HepG2 (cell line): ENCODE measurements around the gene CREBBP. TPM values are rescaled to one million over a fixed set of nuclear protein-coding genes. Genes with fewer than 3 reads are reported as not detected.

Experiments
- ATAC-seq: fragments of 200-7000 bp; cut with Tn5 transposase; 3 replicates; pipeline ENCODE4 v1.9.1; 2020; ENCODE audit warnings: mild to moderate bottlenecking, moderate library complexity
- BruUV-seq: library from RNA; stranded (reverse); fragments of 400-500 nt; replicated peaks from 2 replicates; lab custom pipeline; 2021; lab: Mats Ljungman, UMichigan
- CTCF ChIA-PET: fragments of 300-600 bp; formaldehyde crosslinking; extraction: SDS; loops from one replicate; lab custom pipeline; 2021; ENCODE audit warnings: low total read pairs, inconsistent platforms, low intra/inter-chr PET ratio; lab: Yijun Ruan, JAX
- POLR2A ChIA-PET: fragments of 350-600 bp; sonication (Branson Sonifier 250); formaldehyde crosslinking; loops from one replicate; lab custom pipeline; 2020; ENCODE audit warnings: antibody characterized with exemption, inconsistent platforms; lab: Yijun Ruan, JAX
- DNase-seq: peaks from one replicate; pipeline ENCODE4 v3.0.0-alpha.2; 2015; ENCODE audit warnings: low spot score
- FAIRE-seq: peaks from 3 replicates; lab custom pipeline; 2011; peaks lifted over from hg19 to GRCh38; lab: Jason Lieb, UNC
- H2AFZ ChIP-seq: one replicate; pipeline ENCODE4 v1.6.1; 2011; ENCODE audit warnings: low read length, inconsistent platforms
- H3K27ac ChIP-seq: fragments of 300-600 bp; 3 replicates; pipeline ENCODE4 v1.8.0; 2011; ENCODE audit warnings: mixed run types, mild to moderate bottlenecking, mixed read lengths, low read length, inconsistent platforms; ENCODE audit not compliant: insufficient read depth; ENCODE audit errors: extremely low read length
- H3K27me3 ChIP-seq, 2 experiments: fragments of 200-600 bp in 1 of 2; 2 replicates in 1 of 2; 3 replicates in 1 of 2; pipeline versions ENCODE4 v1.6.0 to v1.8.0; 2011; ENCODE audit warnings: low read length in 2 of 2, mild to moderate bottlenecking in 2 of 2, moderate library complexity in 2 of 2, inconsistent platforms in 1 of 2; ENCODE audit not compliant: insufficient read depth in 2 of 2, control insufficient read depth in 1 of 2
- H3K36me3 ChIP-seq, 2 experiments: fragments of 200-600 bp in 1 of 2; replicated peaks in 1 of 2; 2 replicates in 1 of 2; 3 replicates in 1 of 2; pipeline versions ENCODE4 v1.5.1 to v1.8.0; 2011; ENCODE audit warnings: low read length in 2 of 2, inconsistent platforms in 1 of 2; ENCODE audit not compliant: insufficient read depth in 2 of 2, control insufficient read depth in 1 of 2
- H3K4me1 ChIP-seq: 2 replicates; pipeline ENCODE4 v1.5.1; 2012; ENCODE audit warnings: low read length, inconsistent platforms; ENCODE audit not compliant: insufficient read depth
- H3K4me2 ChIP-seq: 2 replicates; pipeline ENCODE4 v1.6.0; 2011; ENCODE audit warnings: low read depth, low read length, inconsistent platforms
- H3K4me3 ChIP-seq, 3 experiments: fragments of 200-600 bp in 1 of 3; sonication (generic), shearing (Covaris generic) in 1 of 3; replicated peaks in 1 of 3; 2 replicates each; pipeline ENCODE4 v1.5.1; 2011 to 2016; ENCODE audit warnings: low read length in 3 of 3, inconsistent platforms in 2 of 3, low read depth in 2 of 3, mild to moderate bottlenecking in 2 of 3, control low read depth in 1 of 3, mixed read lengths in 1 of 3; ENCODE audit not compliant: insufficient read depth in 1 of 3
- H3K79me2 ChIP-seq: one replicate; pipeline ENCODE4 v1.6.1; 2011; ENCODE audit warnings: low read length, inconsistent platforms; ENCODE audit not compliant: insufficient read depth
- H3K9ac ChIP-seq: 2 replicates; pipeline ENCODE4 v1.6.0; 2011; ENCODE audit warnings: mild to moderate bottlenecking, low read depth, low read length, inconsistent platforms; ENCODE audit not compliant: insufficient read depth
- H3K9me3 ChIP-seq: 2 replicates; pipeline ENCODE4 v1.5.1; 2012; ENCODE audit warnings: mild to moderate bottlenecking, low read length
- H4K20me1 ChIP-seq: 2 replicates; pipeline ENCODE4 v1.6.0; 2011; ENCODE audit warnings: inconsistent platforms, mild to moderate bottlenecking, low read length, moderate library complexity; ENCODE audit not compliant: insufficient read depth
- ATF4 ChIP-seq, 2 experiments: fragments of 450-650 bp in 1 of 2; sonication (generic) in 1 of 2; formaldehyde crosslinking; IDR thresholded peaks; 2 replicates each; pipeline versions ENCODE4 v1.5.0 to v1.8.0; 2020 to 2022; ENCODE audit warnings: mild to moderate bottlenecking in 1 of 2, missing genetic modification reagents in 1 of 2
- JUNB ChIP-seq: sonication (generic); formaldehyde crosslinking; IDR thresholded peaks from 2 replicates; pipeline ENCODE4 v1.8.0; 2022; ENCODE audit warnings: missing genetic modification reagents, mild to moderate bottlenecking, borderline replicate concordance
- KDM5A ChIP-seq: fragments of 200-600 bp; sonication (generic); IDR thresholded peaks from 2 replicates; pipeline ENCODE4 v1.7.0; 2018; ENCODE audit warnings: antibody characterized with exemption, mild to moderate bottlenecking, low read length, borderline replicate concordance
- POGZ ChIP-seq: sonication (generic); formaldehyde crosslinking; IDR thresholded peaks from 2 replicates; pipeline ENCODE4 v1.4.0; 2020; ENCODE audit warnings: mild to moderate bottlenecking, missing genetic modification reagents
- PREB ChIP-seq: sonication (generic); formaldehyde crosslinking; IDR thresholded peaks from 2 replicates; pipeline ENCODE4 v1.4.0; 2020; ENCODE audit warnings: missing genetic modification reagents
- SNRNP70 ChIP-seq: fragments of 200-400 bp; formaldehyde crosslinking; IDR thresholded peaks from 2 replicates; pipeline ENCODE4 v1.6.1; 2017; ENCODE audit warnings: mild to moderate bottlenecking, low read depth, low read length, moderate library complexity
- TOE1 ChIP-seq: sonication (generic); formaldehyde crosslinking; IDR thresholded peaks from 2 replicates; pipeline ENCODE4 v1.4.0; 2020; ENCODE audit warnings: mild to moderate bottlenecking, missing genetic modification reagents
- ZC3H13 ChIP-seq: sonication (generic); formaldehyde crosslinking; IDR thresholded peaks from 2 replicates; pipeline ENCODE4 v1.8.1; 2023; ENCODE audit warnings: mild to moderate bottlenecking, missing genetic modification reagents, moderate library complexity
- ZHX2 ChIP-seq, 2 experiments: sonication (generic) in 1 of 2; formaldehyde crosslinking in 1 of 2; IDR thresholded peaks; 2 replicates each; pipeline versions ENCODE4 v1.6.1 to v1.9.0; 2014 to 2022; ENCODE audit warnings: antibody characterized with exemption in 1 of 2, borderline replicate concordance in 1 of 2, inconsistent platforms in 1 of 2, low read depth in 1 of 2, missing genetic modification reagents in 1 of 2
- ZNF556 ChIP-seq: sonication (generic); formaldehyde crosslinking; IDR thresholded peaks from 2 replicates; pipeline ENCODE4 v1.4.0; 2020; ENCODE audit warnings: mild to moderate bottlenecking, missing genetic modification reagents, borderline replicate concordance
- ZNF564 ChIP-seq: sonication (generic); formaldehyde crosslinking; IDR thresholded peaks from 2 replicates; pipeline ENCODE4 v1.8.1; 2023; ENCODE audit warnings: mild to moderate bottlenecking, missing genetic modification reagents
- ZNF709 ChIP-seq: sonication (generic); formaldehyde crosslinking; IDR thresholded peaks from 2 replicates; pipeline ENCODE4 v1.5.0; 2020; ENCODE audit warnings: mild to moderate bottlenecking, missing genetic modification reagents
- WGBS: methylation state at CpG from one replicate; pipeline ENCODE4 v1.1.6; 2017; ENCODE audit warnings: low lambda C conversion rate; 5-methylcytosine and 5-hydroxymethylcytosine counted together
- in situ Hi-C: cut with HindIII; loops from 2 replicates; pipeline ENCODE4 v1.10.0; 2017; ENCODE audit warnings: low pct_unique_long_range_greater_than_20kb; ENCODE audit not compliant: extremely low pct_ligation_motif_present
- intact Hi-C: fragments of 100-400 bp; cut with micrococcal nuclease; formaldehyde crosslinking; loops from one replicate; pipeline ENCODE4 v1.10.0; 2022; ENCODE audit not compliant: unreplicated experiment
- polyA plus RNA-seq, 8 experiments: library from polyadenylated mRNA; depleted of rRNA in 3 of 8; stranded (reverse) in 7 of 8; unstranded in 1 of 8; fragments of >200 nt; fragmentation: Illumina TruSeq in 4 of 8; extraction: Trizol in 4 of 8; gene quantifications; 2 replicates each; pipeline versions ENCODE4 v1.2.1 to v1.2.3, GENCODE V29; 2011 to 2016; ENCODE audit warnings: low read depth in 4 of 8, missing spikeins in 1 of 8, mixed read lengths in 1 of 8; ENCODE audit not compliant: insufficient read depth in 1 of 8
- total RNA-seq, 5 experiments: library from RNA; depleted of rRNA; stranded (reverse); fragments of >200 nt; fragmentation: Illumina TruSeq; extraction: Trizol; gene quantifications; 2 replicates each; pipeline ENCODE4 v1.2.3, GENCODE V29; 2016; ENCODE audit warnings: low read depth in 1 of 5
- TF ChIP-seq, protein P1 (sequence below): sonication (generic); formaldehyde crosslinking; IDR thresholded peaks from 2 replicates; pipeline ENCODE4 v1.8.0; 2022; ENCODE audit warnings: missing genetic modification reagents, low read depth, mild to moderate bottlenecking, borderline replicate concordance

Gene CREBBP
- total and polyA plus RNA-seq, 2 of the 13 experiments (the other 11 are each of a cell fraction or from before 2014, with no cell fraction given) = 5.3 to 10.4 TPM

- 96% methylated on average over 8 of the region's 8 CpGs for WGBS
- DNase-seq = no peak
- peaks cover 30 to 62% of the 10 kb centered on the region in 2 experiments; a peak in 4 of 5 replicates for H3K36me3 ChIP-seq
- H3K9me3 ChIP-seq = no peaks in the 10 kb centered on the region
- TF ChIP-seq TOE1 (CRISPR knock-in tag) (no peak), KDM5A (no peak), ZNF556 (CRISPR knock-in tag) (no peak), SNRNP70 (no peak), PREB (CRISPR knock-in tag) (no peak), JUNB (CRISPR knock-in tag) (no peak), ZC3H13 (CRISPR knock-in tag) (no peak), ZHX2 (IDR thresholded peaks at IDR 0.05; ENCODE audit: low read depth) (no peak), ZHX2 (CRISPR knock-in tag; IDR thresholded peaks at IDR 0.05; ENCODE audit: borderline replicate concordance) (no peak), ZNF564 (no peak), ATF4 (CRISPR knock-in tag; IDR thresholded peaks at IDR 0.05) (no peak), POGZ (CRISPR knock-in tag) (no peak), ZNF709 (CRISPR knock-in tag) (no peak)
- TF ChIP-seq, protein P1, sequence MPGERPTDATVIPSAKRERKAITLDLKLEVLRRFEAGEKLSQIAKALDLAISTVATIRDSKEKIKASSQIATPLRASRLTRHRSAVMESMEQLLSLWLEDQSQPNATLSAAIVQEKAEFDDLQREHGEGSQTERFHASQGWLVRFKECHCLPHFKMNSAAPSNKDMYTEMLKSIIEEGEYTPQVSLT (CRISPR knock-in tag) = no peak
- in situ Hi-C loops (no loop called here), intact Hi-C loops (no loop called here)
- peaks cover 2% of the 10 kb centered on the region for H4K20me1 ChIP-seq
- FAIRE-seq = no peak
- H3K4me2 ChIP-seq = no peak overlapping the region
- H3K4me3 ChIP-seq = no peak overlapping the region
- no peaks in the 10 kb centered on the region for H3K4me1 ChIP-seq
- no peaks in the 10 kb centered on the region for H3K27me3 ChIP-seq
- CTCF ChIA-PET = no interaction called here
- no peak overlapping the region for H3K9ac ChIP-seq
- H3K79me2 ChIP-seq = peaks cover 19% of the 10 kb centered on the region
- no peak overlapping the region for H3K27ac ChIP-seq
- H2AFZ ChIP-seq = no peak overlapping the region
- POLR2A ChIA-PET = no interaction called here
- ATAC-seq = no peak
- BruUV-seq = no TSS peak
These were observed 88.8 kb downstream of the CREBBP start for GRCh38 chr16:3791701-3792100.
